Measurements from ENCODE around the gene IRX1.

Gene IRX1

GRCh38 chr5:3595006-3595961 lies at the start of gene IRX1:
Gene IRX1, plus strand, starts transcription at chr5:3595832. Its CDS starts 274 bp downstream, at chr5:3596106.
- peak; percentile 77 for DNase-seq

- no peak for DNase-seq
Observed at GRCh38 chr5:3546028-3546427, 49.6 kb upstream of the IRX1 start.

GRCh38 chr5:3564116-3564515 lies 31.5 kb upstream of the IRX1 start:
- DNase-seq, result no peak

- no peak for DNase-seq
Observed at GRCh38 chr5:3564827-3565518, 30.7 kb upstream of the IRX1 start.

DNA sequence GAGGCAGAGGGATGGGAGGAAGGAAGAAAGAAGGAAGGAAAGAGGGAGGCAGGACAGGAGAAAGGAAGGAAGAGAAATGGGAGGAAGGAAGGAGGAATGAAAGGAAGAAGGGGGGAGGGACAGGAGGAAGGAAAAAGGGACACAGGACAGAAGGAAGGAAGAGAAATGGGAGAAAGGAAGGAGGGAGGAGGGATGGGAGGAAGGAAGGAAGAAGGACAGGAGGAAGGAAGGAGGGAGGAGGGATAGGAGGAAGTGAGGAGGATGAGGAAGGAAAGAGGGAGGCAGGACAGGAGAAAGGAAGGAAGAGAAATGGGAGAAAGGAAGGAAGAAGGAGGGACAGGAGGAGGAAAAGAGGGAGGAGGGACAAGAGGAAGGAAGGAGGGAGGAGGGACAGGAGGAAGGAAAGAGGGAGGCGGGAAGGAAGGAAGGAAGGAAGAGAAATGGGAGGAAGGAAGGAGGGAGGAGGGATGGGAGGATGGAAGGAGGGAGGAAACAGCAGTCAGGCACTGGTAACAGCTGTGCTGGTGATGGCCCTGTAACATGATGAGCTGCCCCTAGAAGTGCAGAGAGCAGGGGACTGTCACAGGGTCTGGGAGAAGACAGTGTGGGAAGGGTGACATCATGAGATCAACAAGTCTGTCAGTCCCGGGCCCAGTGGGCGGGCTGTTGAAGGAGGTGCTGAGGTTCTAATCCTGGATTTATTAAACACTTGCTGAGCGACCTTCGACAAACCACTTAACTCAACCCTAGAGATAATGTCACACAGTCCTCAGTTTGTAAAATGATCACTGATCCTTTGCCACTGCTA lies 10.7 kb upstream of the IRX1 start:
- no peak for DNase-seq

- no peak for DNase-seq
Observed at GRCh38 chr5:3590161-3590966, 5.3 kb upstream of the IRX1 start.

DNA sequence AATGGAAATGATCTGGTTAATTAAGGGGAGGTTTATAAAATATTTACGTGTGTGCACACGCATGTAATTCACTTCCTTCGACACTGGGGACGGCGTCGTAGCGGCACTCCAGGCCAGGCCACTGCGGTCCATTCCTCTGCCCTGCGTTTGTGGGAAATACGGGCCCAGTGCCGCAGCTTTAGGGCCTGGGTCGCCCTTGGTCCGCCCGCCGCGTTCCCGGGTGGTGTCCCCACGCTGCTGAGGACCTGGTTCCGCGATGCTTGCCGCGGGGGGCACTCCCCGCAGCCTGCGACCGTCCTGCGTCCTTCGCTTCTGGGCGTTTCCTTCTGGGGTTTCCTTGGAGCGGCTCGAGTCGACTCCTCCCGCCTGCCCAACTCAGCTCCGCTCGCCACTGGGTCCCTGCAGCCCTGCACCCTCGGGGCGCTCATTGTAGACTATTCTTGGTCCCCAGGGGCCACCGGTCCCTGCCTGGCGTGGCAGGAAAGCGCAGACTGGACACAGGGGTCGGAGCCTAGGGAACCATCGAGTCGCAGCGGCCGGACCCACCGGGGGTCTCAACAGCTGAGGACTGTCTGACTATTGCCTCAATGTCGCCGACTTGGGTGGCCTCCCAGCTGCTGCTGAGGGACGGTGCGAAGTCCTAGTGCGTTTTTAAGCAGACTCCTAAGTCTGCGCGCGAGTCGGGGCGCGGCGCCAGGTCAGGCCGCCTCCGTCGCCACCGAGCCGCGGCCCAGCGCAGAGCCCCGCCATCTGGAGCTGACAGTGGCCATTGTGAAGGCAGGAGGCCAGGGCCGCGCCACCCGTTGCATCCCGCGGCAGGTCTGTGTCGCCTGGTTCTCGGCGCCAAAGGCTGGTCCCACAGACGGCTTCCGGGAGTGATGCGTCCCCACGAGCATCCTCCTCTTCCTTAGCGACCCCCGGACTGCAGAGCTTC lies 4.4 kb upstream of the IRX1 start:
- no peak for DNase-seq

- no peak for DNase-seq
Observed at GRCh38 chr5:3592298-3592697, 3.3 kb upstream of the IRX1 start.

DNA sequence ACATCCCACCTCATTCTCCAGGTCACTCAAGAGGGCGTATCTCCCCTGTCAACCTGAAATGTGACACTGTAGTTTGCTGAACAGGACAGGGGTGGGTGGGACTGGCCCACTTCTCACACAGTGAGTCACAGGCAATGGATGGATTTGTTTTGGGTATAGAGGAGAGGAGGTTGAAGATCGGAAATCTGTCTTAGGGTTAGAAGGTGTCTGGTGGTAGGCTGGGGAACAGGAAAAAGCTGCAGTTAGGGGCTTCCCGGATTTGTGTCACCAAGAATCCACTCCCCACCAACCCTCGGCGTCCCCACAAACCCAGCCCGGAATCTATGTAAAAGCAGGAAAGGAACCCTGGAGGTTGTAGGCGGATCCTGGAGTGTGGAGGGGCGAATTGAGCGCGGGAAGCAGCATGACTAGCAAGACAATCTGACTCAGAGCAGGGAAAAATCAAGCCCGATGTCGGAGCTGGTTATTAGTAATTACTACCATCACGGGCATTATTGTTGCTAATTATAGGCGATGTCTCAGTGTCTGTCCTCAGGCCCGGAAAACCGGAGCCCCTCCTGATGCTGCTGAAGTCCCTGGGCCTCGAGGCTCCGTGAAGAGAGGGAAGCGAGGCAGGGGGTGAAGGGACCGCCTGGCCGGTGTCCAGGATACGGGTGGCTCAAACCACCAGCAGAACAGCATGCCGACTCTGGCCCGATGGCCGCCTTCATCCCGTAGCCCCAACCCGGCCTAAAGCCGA lies 1.7 kb upstream of the IRX1 start:
- DNase-seq, result no peak

- peak; percentile 53 for DNase-seq
Observed at GRCh38 chr5:3594510-3595005, 1.1 kb upstream of the IRX1 start.

GRCh38 chr5:3596261-3596825 lies 711 bp downstream of the IRX1 start:
- DNase-seq, result peak; percentile 41

GRCh38 chr5:3596857-3597166 lies 1.2 kb downstream of the IRX1 start:
- peak; percentile 44 for DNase-seq

DNA sequence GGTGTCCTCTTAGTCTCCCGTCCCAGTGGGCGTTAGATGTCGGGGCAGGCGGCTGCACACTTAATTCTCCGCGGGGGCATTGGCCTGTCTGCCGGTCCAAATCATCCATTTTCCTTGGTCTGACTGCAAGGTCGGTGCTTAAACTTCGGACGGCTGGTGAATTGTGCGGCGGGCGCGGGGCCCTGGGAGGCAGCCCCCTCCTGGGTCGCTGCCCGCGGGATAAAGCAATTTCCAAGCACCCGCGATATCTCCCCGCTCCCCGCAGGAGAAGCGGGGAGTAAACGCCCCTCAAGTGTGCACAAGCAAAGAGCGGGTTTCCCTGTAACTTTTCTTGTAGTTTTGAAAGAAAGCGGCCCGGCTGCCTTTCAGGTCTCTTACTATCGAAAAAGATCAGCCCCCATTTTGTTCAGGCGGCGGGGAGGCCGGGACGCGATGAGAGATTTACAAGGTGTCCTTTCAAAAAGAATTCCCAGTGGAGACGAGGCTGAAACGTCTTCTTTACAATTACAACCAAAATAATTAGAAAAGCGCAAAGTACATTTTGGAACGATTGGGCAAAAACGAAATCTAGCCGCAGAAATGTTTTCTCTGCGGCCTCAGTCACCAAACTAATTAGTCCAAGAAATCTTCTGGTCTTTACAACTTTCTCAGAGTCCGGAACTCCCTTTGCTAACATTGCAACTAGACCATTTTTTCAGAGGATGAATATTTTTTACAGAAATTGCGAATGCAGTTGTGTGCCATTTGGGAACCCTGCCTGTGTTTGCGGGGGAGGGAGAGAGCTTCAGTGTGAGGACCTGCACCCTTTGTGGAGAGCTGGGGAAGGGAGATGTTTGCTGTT lies 1.8 kb downstream of the IRX1 start:
- peak; percentile 44 for DNase-seq

- DNase-seq, result peak; percentile 48
Observed at GRCh38 chr5:3598207-3598606, 2.6 kb downstream of the IRX1 start.

DNA sequence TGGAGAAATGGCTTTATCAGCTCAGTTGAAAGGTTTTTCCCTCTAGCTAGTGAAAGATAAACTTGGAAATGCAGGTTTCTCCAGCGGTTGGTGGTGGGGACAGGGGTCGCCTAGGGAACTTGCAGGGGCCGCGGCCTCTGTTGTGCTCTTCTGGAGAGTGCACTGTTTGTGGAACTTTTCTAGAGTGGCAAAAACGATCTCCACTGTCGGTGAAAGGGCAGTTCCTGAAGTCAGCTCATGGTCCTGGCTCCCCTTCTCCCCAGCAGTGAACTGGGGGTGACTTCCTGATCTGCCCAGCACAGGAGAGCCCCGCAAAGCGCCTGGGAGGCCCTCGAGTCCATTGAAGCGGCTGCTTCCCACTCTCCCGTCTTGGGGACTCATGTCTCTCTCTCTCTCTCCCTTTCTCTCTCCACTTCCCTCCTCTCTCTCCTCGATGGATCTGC lies 3.2 kb downstream of the IRX1 start:
- no peak for DNase-seq

DNA sequence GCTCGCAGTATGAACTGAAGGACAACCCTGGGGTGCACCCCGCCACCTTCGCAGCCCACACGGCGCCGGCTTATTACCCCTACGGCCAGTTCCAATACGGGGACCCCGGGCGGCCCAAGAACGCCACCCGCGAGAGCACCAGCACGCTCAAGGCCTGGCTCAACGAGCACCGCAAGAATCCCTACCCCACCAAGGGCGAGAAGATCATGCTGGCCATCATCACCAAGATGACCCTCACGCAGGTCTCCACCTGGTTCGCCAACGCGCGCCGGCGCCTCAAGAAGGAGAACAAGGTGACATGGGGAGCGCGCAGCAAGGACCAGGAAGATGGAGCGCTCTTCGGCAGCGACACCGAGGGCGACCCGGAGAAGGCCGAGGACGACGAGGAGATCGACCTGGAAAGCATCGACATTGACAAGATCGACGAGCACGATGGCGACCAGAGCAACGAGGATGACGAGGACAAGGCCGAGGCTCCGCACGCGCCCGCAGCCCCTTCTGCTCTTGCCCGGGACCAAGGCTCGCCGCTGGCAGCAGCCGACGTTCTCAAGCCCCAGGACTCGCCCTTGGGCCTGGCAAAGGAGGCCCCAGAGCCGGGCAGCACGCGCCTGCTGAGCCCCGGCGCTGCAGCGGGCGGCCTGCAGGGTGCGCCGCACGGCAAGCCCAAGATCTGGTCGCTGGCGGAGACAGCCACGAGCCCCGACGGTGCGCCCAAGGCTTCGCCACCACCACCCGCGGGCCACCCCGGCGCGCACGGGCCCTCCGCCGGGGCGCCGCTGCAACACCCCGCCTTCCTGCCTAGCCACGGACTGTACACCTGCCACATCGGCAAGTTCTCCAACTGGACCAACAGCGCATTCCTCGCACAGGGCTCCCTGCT lies 3.8 kb downstream of the IRX1 start:
- no peak for DNase-seq

DNA sequence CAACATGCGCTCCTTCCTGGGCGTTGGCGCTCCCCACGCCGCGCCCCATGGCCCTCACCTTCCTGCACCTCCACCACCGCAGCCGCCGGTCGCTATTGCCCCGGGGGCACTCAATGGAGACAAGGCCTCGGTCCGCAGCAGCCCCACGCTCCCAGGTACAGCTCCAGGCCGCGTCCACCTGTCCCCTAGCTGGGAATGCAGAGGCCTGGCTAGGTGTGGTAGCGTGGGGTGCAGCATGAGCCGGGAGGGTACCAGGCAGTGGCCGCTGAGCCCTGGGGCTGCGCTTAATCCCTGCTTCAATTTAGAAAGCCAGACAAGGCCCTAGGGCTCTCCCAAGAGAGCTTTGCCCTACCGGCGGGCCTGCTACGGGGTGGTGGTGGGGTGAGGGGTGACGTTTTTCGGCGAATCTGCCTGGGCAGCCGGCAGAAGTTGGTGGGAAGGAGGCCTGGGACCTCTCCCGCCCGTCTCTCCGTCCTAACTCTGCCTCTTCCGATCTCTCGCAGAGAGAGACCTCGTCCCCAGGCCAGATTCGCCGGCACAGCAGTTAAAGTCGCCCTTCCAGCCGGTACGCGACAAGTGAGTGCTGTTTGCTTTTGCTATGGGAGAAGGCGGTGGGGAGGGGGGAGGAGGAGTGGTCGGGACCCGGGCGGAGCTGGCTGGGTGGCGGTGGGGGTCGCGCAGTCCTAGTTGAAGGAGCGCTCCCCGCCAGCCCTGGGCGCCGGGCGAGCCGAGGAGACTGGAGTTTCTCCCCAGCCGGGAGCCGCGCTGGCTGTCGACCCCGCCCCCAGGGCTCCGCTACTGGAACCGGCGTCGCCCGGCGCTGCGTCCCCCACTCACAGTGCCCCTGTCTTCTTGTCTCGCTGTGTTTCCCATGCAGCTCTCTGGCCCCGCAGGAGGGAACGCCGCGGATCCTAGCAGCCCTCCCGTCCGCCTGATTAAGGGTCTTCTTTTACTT lies 4.8 kb downstream of the IRX1 start:
- no peak for DNase-seq
